Measurements from ENCODE around the gene TTPAL. TPM values are rescaled to one million over a fixed set of nuclear protein-coding genes. Genes with fewer than 3 reads are reported as not detected.

TTPAL gene
- total and polyA plus RNA-seq, 10 of the 15 experiments (the other 5 are each of a cell fraction or from before 2014, with no cell fraction given), result 4.0 to 24.0 (median 9.3) TPM

DNA sequence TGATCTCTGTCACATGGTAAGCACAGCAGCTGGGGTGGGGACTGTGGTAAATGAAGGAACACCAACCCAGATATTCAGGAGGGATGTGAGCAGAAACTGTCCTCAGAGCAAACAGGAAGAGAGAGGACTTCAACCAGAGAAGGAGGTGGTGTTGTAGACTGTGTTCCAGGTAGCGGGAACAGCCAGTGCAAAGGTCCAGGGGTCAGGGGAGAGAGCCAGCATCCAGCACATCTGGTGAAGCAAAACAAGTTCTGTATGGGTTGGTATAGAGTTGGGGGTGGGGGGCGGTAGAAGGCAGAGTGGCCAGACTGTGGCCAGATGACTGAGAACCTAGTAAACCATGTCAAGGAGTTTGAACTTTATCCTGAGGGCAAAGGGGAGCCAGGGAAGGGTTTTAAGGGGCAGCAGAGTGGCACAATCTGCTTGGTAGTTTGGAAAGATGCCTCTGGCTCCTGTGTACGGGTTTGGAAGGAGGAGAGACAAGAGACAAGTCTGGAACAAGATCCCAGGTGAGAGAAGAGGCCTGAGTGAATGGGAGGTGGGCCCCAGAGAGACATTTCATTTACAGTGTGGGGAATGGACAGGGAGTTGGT lies 27.8 kb upstream of the TTPAL start:
- ATAC-seq, result no peak
- SMC1A ChIA-PET (ENCODE audit: uncharacterized antibody, unreplicated experiment), result no interaction called here
- Histone ChIP-seq H3K36me3 (ENCODE audit: control insufficient read depth in 2 of 2, insufficient read depth in 2 of 2, low read length in 1 of 2) (no peaks in the 10 kb centered on the region), H3K27ac (ENCODE audit: control insufficient read depth, insufficient read depth) (no peak overlapping the region), H3K27me3 (replicated peaks in 1 of 2; ENCODE audit: control insufficient read depth in 2 of 2, insufficient read depth in 2 of 2, low read length in 1 of 2) (no peaks in the 10 kb centered on the region; a peak in 1 of 4 replicates), H3K4me2 (ENCODE audit: control insufficient read depth, insufficient read depth) (no peak overlapping the region), H3K9ac (ENCODE audit: control insufficient read depth, insufficient read depth, low read length) (no peak overlapping the region), H3K79me2 (ENCODE audit: control insufficient read depth, insufficient read depth, low read length) (no peaks in the 10 kb centered on the region), H3K4me3 (no peak overlapping the region), H4K20me1 (ENCODE audit: control insufficient read depth, insufficient read depth) (no peaks in the 10 kb centered on the region), H3K4me1 (ENCODE audit: control insufficient read depth, insufficient read depth, low read length) (no peaks in the 10 kb centered on the region; the same call in 1 of the 2 replicates), H3K9me3 (replicated peaks; ENCODE audit: control insufficient read depth, insufficient read depth, low read length) (no peaks in the 10 kb centered on the region; the same call in 2 of the 3 replicates), H2AFZ (ENCODE audit: control insufficient read depth, low read depth, low read length) (no peak overlapping the region)
- POLR2A ChIA-PET, result no interaction called here
- WGBS (ENCODE audit: insufficient coverage, insufficient replicate concordance, low lambda C conversion rate, missing lambda C conversion rate), result 66% methylated on average over 3 of the region's 3 CpGs
- TF ChIP-seq SUZ12 (IDR thresholded peaks at IDR 0.05; ENCODE audit: unreplicated experiment) (no peak), E2F4 (IDR thresholded peaks at IDR 0.05; ENCODE audit: low read depth, low read length) (no peak), PRDM15 (CRISPR knock-in tag; IDR thresholded peaks at IDR 0.05) (no peak)
- TF ChIP-seq, protein P1, sequence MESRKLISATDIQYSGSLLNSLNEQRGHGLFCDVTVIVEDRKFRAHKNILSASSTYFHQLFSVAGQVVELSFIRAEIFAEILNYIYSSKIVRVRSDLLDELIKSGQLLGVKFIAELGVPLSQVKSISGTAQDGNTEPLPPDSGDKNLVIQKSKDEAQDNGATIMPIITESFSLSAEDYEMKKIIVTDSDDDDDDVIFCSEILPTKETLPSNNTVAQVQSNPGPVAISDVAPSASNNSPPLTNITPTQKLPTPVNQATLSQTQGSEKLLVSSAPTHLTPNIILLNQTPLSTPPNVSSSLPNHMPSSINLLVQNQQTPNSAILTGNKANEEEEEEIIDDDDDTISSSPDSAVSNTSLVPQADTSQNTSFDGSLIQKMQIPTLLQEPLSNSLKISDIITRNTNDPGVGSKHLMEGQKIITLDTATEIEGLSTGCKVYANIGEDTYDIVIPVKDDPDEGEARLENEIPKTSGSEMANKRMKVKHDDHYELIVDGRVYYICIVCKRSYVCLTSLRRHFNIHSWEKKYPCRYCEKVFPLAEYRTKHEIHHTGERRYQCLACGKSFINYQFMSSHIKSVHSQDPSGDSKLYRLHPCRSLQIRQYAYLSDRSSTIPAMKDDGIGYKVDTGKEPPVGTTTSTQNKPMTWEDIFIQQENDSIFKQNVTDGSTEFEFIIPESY (IDR thresholded peaks at IDR 0.05), result no peak
- FAIRE-seq, result no peak
- CTCF ChIA-PET, result no interaction called here
- in situ Hi-C loops (cut with MboI) (no loop called here), intact Hi-C loops (cut with micrococcal nuclease; ENCODE audit: unreplicated experiment) (no loop called here)
- RAD21 ChIA-PET (ENCODE audit: unreplicated experiment), result no interaction called here
- no TSS peak for BruUV-seq (replicated peaks)
- no peak for DNase-seq (ENCODE audit: low read depth, low spot score)

All from GM12878 (cell line).